Measurements from ENCODE around the gene SLC16A6. TPM values are rescaled to one million over a fixed set of nuclear protein-coding genes. Genes with fewer than 3 reads are reported as not detected.
"Not testable (repeated sequence)": the region's sequence is repeated elsewhere in the genome, so short reads cannot be mapped to it uniquely, and the experiment has no call there.

The SLC16A6 gene
- total RNA-seq, 2 donors from 2014 or later, result 0.22 to 0.43 TPM

- no peak for DNase-seq (ENCODE audit: low spot score)
- Histone ChIP-seq H3K27me3 (no peaks in the 10 kb centered on the region), H3K9me3 (no peaks in the 10 kb centered on the region), H3K4me3 (no peak overlapping the region), H3K4me1 (peaks cover 0 to 10% of the 10 kb centered on the region in 2 donors), H3K27ac (no peak overlapping the region), H3K36me3 (no peaks in the 10 kb centered on the region)
- TF ChIP-seq CTCF (IDR thresholded peaks at IDR 0.05), result no peak
Measured at GRCh38 chr17:68315930-68316329, 25.0 kb upstream of the SLC16A6 start.

- H3K9me3 ChIP-seq, result no peaks in the 10 kb centered on the region
- no peaks in the 10 kb centered on the region for H3K27me3 ChIP-seq
- DNase-seq (ENCODE audit: low spot score), result no peak
- no peak for TF ChIP-seq CTCF (IDR thresholded peaks at IDR 0.05)
- H3K36me3 ChIP-seq, result no peaks in the 10 kb centered on the region
- H3K4me3 ChIP-seq, result no peak overlapping the region
- no peak overlapping the region for H3K27ac ChIP-seq
- peaks cover 0 to 10% of the 10 kb centered on the region in 2 donors for H3K4me1 ChIP-seq
Measured at GRCh38 chr17:68314916-68315535, 24.1 kb upstream of the SLC16A6 start.

GRCh38 chr17:68310152-68310551 is 19.2 kb upstream of the SLC16A6 start:
- DNase-seq (ENCODE audit: low spot score), result no peak
- TF ChIP-seq CTCF (IDR thresholded peaks at IDR 0.05), result no peak
- no peaks in the 10 kb centered on the region for H3K9me3 ChIP-seq
- no peaks in the 10 kb centered on the region for H3K4me1 ChIP-seq
- no peak overlapping the region for H3K4me3 ChIP-seq
- no peaks in the 10 kb centered on the region for H3K27me3 ChIP-seq
- no peak overlapping the region for H3K27ac ChIP-seq
- no peaks in the 10 kb centered on the region for H3K36me3 ChIP-seq

GRCh38 chr17:68309066-68309670 is 18.2 kb upstream of the SLC16A6 start:
- H3K27ac ChIP-seq; H3K4me1 ChIP-seq; H3K4me3 ChIP-seq; DNase-seq (ENCODE audit: low spot score); H3K9me3 ChIP-seq; H3K27me3 ChIP-seq; H3K36me3 ChIP-seq: not testable (repeated sequence)

- not testable (repeated sequence) for H3K4me1 ChIP-seq; DNase-seq (ENCODE audit: low spot score); H3K27ac ChIP-seq; H3K9me3 ChIP-seq; H3K36me3 ChIP-seq; H3K27me3 ChIP-seq; H3K4me3 ChIP-seq
Measured at GRCh38 chr17:68308486-68308885, 17.6 kb upstream of the SLC16A6 start.

GRCh38 chr17:68307443-68307842 is 16.5 kb upstream of the SLC16A6 start:
- DNase-seq (ENCODE audit: low spot score), result no peak
- Histone ChIP-seq H3K9me3 (no peaks in the 10 kb centered on the region), H3K36me3 (no peaks in the 10 kb centered on the region), H3K4me3 (no peak overlapping the region), H3K4me1 (no peaks in the 10 kb centered on the region), H3K27ac (no peak overlapping the region), H3K27me3 (no peaks in the 10 kb centered on the region)
- TF ChIP-seq CTCF (IDR thresholded peaks at IDR 0.05), result no peak

- Histone ChIP-seq H3K4me1 (no peaks in the 10 kb centered on the region), H3K9me3 (no peaks in the 10 kb centered on the region), H3K36me3 (no peaks in the 10 kb centered on the region), H3K4me3 (no peak overlapping the region), H3K27me3 (no peaks in the 10 kb centered on the region), H3K27ac (no peak overlapping the region)
- no peak for DNase-seq (ENCODE audit: low spot score)
- TF ChIP-seq CTCF (IDR thresholded peaks at IDR 0.05), result no peak
Measured at GRCh38 chr17:68306819-68307218, 15.9 kb upstream of the SLC16A6 start.

Data from right atrium auricular region (tissue), 2 donors.